ENCODE results near the gene CMTM4. TPM values are rescaled to one million over a fixed set of nuclear protein-coding genes. Genes with fewer than 3 reads are reported as not detected.

Gene CMTM4
- total RNA-seq, 1 experiment from 2014 or later = 0.71 TPM

DNA sequence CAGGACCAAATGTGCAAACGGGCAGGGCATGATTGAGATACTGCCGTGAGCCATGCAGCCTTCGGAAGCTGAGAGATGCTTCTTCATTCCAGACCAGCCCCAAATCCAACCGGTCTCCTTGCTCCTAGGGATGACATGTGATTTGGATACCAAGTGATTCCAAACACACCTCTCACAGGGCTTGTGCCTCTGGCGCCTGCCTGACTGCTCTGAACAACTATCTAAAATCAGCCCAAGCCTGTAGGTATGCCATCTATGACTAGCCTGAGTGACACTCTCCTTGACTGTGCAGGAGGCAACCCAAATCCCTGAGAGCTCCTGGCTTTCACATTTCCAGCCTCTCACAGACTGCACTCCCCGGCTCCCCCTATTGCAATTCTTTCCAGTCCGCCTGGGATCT lies 34.6 kb upstream of the CMTM4 start:
- Histone ChIP-seq H4K20me1 (ENCODE audit: insufficient read depth, low read depth, low read length) (no peaks in the 10 kb centered on the region; the same call in 1 of the 2 replicates), H3K4me2 (ENCODE audit: low read depth, low read length, poor library complexity, severe bottlenecking) (no peak overlapping the region), H3K9ac (ENCODE audit: low read length) (no peak overlapping the region), H3K79me2 (ENCODE audit: low read length) (no peaks in the 10 kb centered on the region), H3K27me3 (ENCODE audit: low read length) (no peaks in the 10 kb centered on the region), H3K4me3 (ENCODE audit: low read length) (no peak overlapping the region), H3K36me3 (ENCODE audit: insufficient read depth, low read length) (peaks cover 34% of the 10 kb centered on the region; the same call in 1 of the 2 replicates), H3K27ac (ENCODE audit: low read length) (no peak overlapping the region), H3K4me1 (ENCODE audit: low read length) (no peaks in the 10 kb centered on the region), H3K9me2 (replicated peaks; ENCODE audit: insufficient read depth, low read length) (no peaks in the 10 kb centered on the region), H3K9me3 (ENCODE audit: low read length) (no peaks in the 10 kb centered on the region), H2AFZ (ENCODE audit: low read length) (no peak overlapping the region)
- no peak for DNase-seq

DNA sequence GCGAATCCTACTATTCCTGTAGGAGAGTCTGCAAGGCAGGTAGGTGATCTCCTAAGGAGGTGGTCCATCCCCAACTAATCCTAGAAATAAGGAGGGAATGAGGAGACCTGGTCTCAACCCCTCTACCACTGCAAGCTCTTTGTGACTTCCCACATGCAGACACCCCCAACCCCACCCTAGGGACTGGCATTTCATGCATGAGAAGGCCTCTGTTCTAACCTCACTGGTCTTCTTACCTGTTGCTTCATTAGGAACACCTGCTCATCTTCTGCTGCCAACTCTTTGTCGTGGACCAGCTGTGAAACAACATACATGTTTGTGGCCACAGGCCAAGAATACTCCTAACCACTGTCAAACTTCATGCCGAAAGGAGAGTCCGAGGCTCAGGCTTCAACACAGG lies 32.3 kb upstream of the CMTM4 start:
- no peak for DNase-seq
- Histone ChIP-seq H3K27me3 (ENCODE audit: low read length) (no peaks in the 10 kb centered on the region), H3K27ac (ENCODE audit: low read length) (no peak overlapping the region), H3K9ac (ENCODE audit: low read length) (no peak overlapping the region), H4K20me1 (ENCODE audit: insufficient read depth, low read depth, low read length) (no peaks in the 10 kb centered on the region; the same call in 1 of the 2 replicates), H3K9me3 (ENCODE audit: low read length) (no peaks in the 10 kb centered on the region), H3K9me2 (replicated peaks; ENCODE audit: insufficient read depth, low read length) (no peaks in the 10 kb centered on the region), H3K4me3 (ENCODE audit: low read length) (no peak overlapping the region), H3K79me2 (ENCODE audit: low read length) (no peaks in the 10 kb centered on the region), H3K36me3 (ENCODE audit: insufficient read depth, low read length) (peaks cover 38% of the 10 kb centered on the region; the same call in 1 of the 2 replicates), H3K4me2 (ENCODE audit: low read depth, low read length, poor library complexity, severe bottlenecking) (no peak overlapping the region), H3K4me1 (ENCODE audit: low read length) (no peaks in the 10 kb centered on the region), H2AFZ (ENCODE audit: low read length) (no peak overlapping the region)

DNA sequence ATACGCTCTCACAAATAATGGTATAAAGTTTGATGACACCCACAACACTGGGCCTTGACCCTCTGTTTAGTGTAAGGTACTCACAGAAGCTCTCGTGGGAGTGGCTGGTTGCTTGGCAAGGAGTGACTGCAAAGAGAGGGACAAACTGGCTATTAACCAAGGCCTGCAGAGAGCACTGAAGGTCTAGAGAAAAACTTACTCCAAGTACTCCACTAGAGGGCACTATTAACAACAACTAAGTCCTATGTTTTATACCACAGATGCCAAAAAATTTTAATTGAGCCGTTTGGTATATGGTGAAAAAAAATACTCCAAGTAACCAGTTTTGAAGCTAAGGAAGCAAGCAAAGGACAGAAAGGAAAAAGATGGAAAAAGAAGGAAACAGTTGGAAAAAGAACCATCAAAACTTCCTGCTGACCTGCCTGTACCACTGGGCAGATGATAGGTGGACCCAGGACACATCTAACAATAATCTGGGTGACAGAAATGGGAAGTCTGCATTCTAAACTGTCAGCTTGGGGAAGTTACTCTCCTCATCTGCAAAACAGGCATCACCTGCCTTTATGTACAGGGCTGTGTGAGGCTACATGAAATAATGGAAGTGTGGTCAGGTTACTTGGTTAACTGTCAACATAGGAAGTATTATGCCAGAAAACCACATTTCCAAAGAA lies 31.7 kb upstream of the CMTM4 start:
- Histone ChIP-seq H3K9ac (ENCODE audit: low read length) (no peak overlapping the region), H3K27ac (ENCODE audit: low read length) (no peak overlapping the region), H3K4me1 (ENCODE audit: low read length) (no peaks in the 10 kb centered on the region), H3K79me2 (ENCODE audit: low read length) (no peaks in the 10 kb centered on the region), H3K9me3 (ENCODE audit: low read length) (no peaks in the 10 kb centered on the region), H3K4me2 (ENCODE audit: low read depth, low read length, poor library complexity, severe bottlenecking) (no peak overlapping the region), H3K9me2 (replicated peaks; ENCODE audit: insufficient read depth, low read length) (no peaks in the 10 kb centered on the region), H3K4me3 (ENCODE audit: low read length) (no peak overlapping the region), H4K20me1 (ENCODE audit: insufficient read depth, low read depth, low read length) (no peaks in the 10 kb centered on the region; the same call in 1 of the 2 replicates), H3K36me3 (ENCODE audit: insufficient read depth, low read length) (peaks cover 39% of the 10 kb centered on the region; the same call in 1 of the 2 replicates), H2AFZ (ENCODE audit: low read length) (no peak overlapping the region), H3K27me3 (ENCODE audit: low read length) (no peaks in the 10 kb centered on the region)
- peak; percentile 87 for DNase-seq

DNA sequence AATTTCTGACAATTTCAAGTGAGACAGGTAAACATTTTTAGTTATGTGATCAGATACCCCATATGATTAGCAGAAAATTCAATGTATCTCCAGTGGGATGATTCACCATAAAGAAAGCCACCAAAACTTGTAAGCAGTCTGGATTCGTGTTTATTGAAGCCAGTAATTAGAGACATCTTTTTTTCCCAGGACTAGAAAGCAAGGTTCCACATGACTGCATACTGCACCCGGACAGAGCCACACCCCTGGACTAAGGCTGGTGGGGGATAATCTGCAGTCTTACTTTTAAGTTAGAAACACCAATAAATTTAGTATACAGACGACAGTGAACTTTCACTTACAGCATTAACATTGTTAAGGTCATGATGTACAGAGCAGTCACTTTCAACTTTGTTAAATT lies 24.2 kb upstream of the CMTM4 start:
- Histone ChIP-seq H2AFZ (ENCODE audit: low read length) (no peak overlapping the region), H3K9me2 (replicated peaks; ENCODE audit: insufficient read depth, low read length) (no peaks in the 10 kb centered on the region), H3K79me2 (ENCODE audit: low read length) (no peaks in the 10 kb centered on the region), H3K9me3 (ENCODE audit: low read length) (no peaks in the 10 kb centered on the region), H3K27ac (ENCODE audit: low read length) (no peak overlapping the region), H3K4me1 (ENCODE audit: low read length) (no peaks in the 10 kb centered on the region), H3K4me3 (ENCODE audit: low read length) (no peak overlapping the region), H4K20me1 (ENCODE audit: insufficient read depth, low read depth, low read length) (no peaks in the 10 kb centered on the region), H3K36me3 (ENCODE audit: insufficient read depth, low read length) (peaks cover 13% of the 10 kb centered on the region; the same call in 1 of the 2 replicates), H3K9ac (ENCODE audit: low read length) (no peak overlapping the region), H3K4me2 (ENCODE audit: low read depth, low read length, poor library complexity, severe bottlenecking) (no peak overlapping the region), H3K27me3 (ENCODE audit: low read length) (no peaks in the 10 kb centered on the region)
- no peak for DNase-seq

- Histone ChIP-seq H3K27ac (ENCODE audit: low read length) (no peak overlapping the region), H4K20me1 (ENCODE audit: insufficient read depth, low read depth, low read length) (no peaks in the 10 kb centered on the region), H3K36me3 (ENCODE audit: insufficient read depth, low read length) (peaks cover 5% of the 10 kb centered on the region; the same call in 1 of the 2 replicates), H3K4me3 (ENCODE audit: low read length) (no peak overlapping the region), H3K9ac (ENCODE audit: low read length) (no peak overlapping the region), H3K4me1 (ENCODE audit: low read length) (no peaks in the 10 kb centered on the region), H2AFZ (ENCODE audit: low read length) (no peak overlapping the region), H3K27me3 (ENCODE audit: low read length) (no peaks in the 10 kb centered on the region), H3K79me2 (ENCODE audit: low read length) (no peaks in the 10 kb centered on the region), H3K9me3 (ENCODE audit: low read length) (no peaks in the 10 kb centered on the region), H3K9me2 (replicated peaks; ENCODE audit: insufficient read depth, low read length) (no peaks in the 10 kb centered on the region), H3K4me2 (ENCODE audit: low read depth, low read length, poor library complexity, severe bottlenecking) (no peak overlapping the region)
- no peak for DNase-seq
Observed at GRCh38 chr16:66719246-66719645, 22.7 kb upstream of the CMTM4 start.

DNA sequence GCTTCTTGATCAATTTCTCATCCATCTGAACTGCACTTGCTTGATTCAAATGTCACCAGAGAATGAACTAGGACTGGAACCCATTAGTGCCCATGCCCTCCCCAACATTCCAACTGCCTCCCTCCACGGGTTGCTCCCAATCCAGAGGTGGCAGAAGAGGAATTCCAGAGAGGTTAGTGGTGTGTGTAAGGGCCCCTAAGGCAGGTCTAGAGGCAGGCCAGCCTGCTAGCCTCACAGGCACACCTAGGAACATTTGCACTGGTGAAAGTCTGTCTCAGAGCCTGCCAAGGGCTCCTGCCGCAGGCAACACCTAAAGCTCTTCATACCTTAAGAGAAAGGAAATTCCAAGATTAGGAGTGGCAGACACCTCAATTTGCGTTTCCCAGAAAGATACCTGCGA lies 21.2 kb upstream of the CMTM4 start:
- no peak overlapping the region for H2AFZ ChIP-seq (ENCODE audit: low read length)
- no peaks in the 10 kb centered on the region for H3K9me2 ChIP-seq (replicated peaks; ENCODE audit: insufficient read depth, low read length)
- H3K27me3 ChIP-seq (ENCODE audit: low read length) = no peaks in the 10 kb centered on the region
- no peaks in the 10 kb centered on the region; the same call in 1 of the 2 replicates for H3K36me3 ChIP-seq (ENCODE audit: insufficient read depth, low read length)
- no peak for DNase-seq
- no peaks in the 10 kb centered on the region for H3K9me3 ChIP-seq (ENCODE audit: low read length)
- H4K20me1 ChIP-seq (ENCODE audit: insufficient read depth, low read depth, low read length) = no peaks in the 10 kb centered on the region
- H3K4me1 ChIP-seq (ENCODE audit: low read length) = no peaks in the 10 kb centered on the region
- H3K79me2 ChIP-seq (ENCODE audit: low read length) = no peaks in the 10 kb centered on the region
- no peak overlapping the region for H3K4me2 ChIP-seq (ENCODE audit: low read depth, low read length, poor library complexity, severe bottlenecking)
- no peak overlapping the region for H3K4me3 ChIP-seq (ENCODE audit: low read length)
- H3K27ac ChIP-seq (ENCODE audit: low read length) = no peak overlapping the region
- no peak overlapping the region for H3K9ac ChIP-seq (ENCODE audit: low read length)

DNA sequence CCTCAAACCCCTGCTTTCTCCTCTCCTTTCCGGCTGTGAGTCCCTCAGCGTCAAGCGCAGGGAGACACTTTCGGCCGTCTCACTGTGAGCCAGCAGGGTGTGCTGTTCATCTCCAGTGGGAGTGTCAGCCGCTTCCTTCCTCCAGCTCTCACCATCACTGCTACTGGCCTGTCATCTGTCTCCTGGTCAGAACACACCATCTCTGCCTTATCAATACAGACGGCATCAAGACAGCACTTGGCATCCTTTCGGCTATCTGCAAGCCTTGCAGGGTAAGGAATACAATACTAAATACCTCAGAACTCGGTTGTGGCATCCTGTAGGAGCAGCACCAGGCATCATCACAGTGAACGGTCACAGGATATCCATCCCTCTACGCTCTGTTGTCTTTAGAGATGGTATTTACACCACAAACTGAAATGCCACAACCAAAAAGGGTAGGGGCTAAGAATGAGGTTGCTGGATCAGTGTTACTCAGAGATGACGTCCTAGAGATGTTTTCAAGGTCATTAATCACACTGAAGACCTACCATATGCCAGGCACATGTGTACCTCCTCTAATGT lies 20.7 kb upstream of the CMTM4 start:
- peak; percentile 72 for DNase-seq
- Histone ChIP-seq H3K27me3 (ENCODE audit: low read length) (no peaks in the 10 kb centered on the region), H4K20me1 (ENCODE audit: insufficient read depth, low read depth, low read length) (no peaks in the 10 kb centered on the region), H3K9me3 (ENCODE audit: low read length) (no peaks in the 10 kb centered on the region), H3K9ac (ENCODE audit: low read length) (no peak overlapping the region), H3K27ac (ENCODE audit: low read length) (no peak overlapping the region), H2AFZ (ENCODE audit: low read length) (no peak overlapping the region), H3K36me3 (ENCODE audit: insufficient read depth, low read length) (no peaks in the 10 kb centered on the region; the same call in 1 of the 2 replicates), H3K4me2 (ENCODE audit: low read depth, low read length, poor library complexity, severe bottlenecking) (no peak overlapping the region), H3K4me3 (ENCODE audit: low read length) (no peak overlapping the region), H3K9me2 (replicated peaks; ENCODE audit: insufficient read depth, low read length) (no peaks in the 10 kb centered on the region), H3K4me1 (ENCODE audit: low read length) (no peaks in the 10 kb centered on the region), H3K79me2 (ENCODE audit: low read length) (no peaks in the 10 kb centered on the region)

DNA sequence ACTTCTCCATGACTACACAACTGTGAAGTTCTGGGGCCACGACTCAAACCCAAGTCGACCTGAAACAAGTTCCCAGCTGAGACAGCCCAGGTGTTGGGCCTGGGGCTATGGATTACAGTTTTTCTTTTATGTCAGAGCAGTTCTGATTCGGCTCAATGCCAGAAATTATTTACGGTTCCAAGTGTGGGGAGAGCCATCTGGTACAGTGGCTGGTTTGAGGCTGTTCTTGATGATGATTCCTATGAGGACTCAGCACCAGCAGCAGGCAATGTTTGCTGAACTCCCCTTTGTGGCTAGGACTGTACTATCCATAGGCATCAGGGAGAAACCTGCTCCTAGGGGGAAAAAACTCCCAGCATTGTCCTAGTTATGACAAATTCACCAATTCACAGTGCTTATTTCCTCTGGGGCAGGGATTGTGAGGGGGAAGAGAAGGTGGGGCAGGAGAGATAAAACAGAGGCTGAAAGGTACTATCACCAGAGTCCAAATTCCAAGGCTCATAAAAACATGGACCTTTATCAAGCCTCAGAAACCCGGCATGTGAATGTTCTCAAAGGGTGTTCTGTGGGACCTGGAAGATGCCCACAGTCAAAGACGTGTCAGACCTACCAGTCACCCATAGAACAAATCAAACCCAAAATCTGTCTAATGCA lies 18.2 kb upstream of the CMTM4 start:
- DNase-seq = no peak
- Histone ChIP-seq H3K4me1 (ENCODE audit: low read length) (no peaks in the 10 kb centered on the region), H2AFZ (ENCODE audit: low read length) (no peak overlapping the region), H3K4me3 (ENCODE audit: low read length) (no peak overlapping the region), H4K20me1 (ENCODE audit: insufficient read depth, low read depth, low read length) (no peaks in the 10 kb centered on the region), H3K27ac (ENCODE audit: low read length) (no peak overlapping the region), H3K9me3 (ENCODE audit: low read length) (no peaks in the 10 kb centered on the region), H3K4me2 (ENCODE audit: low read depth, low read length, poor library complexity, severe bottlenecking) (no peak overlapping the region), H3K36me3 (ENCODE audit: insufficient read depth, low read length) (no peaks in the 10 kb centered on the region), H3K9ac (ENCODE audit: low read length) (no peak overlapping the region), H3K9me2 (replicated peaks; ENCODE audit: insufficient read depth, low read length) (no peaks in the 10 kb centered on the region), H3K27me3 (ENCODE audit: low read length) (no peaks in the 10 kb centered on the region), H3K79me2 (ENCODE audit: low read length) (no peaks in the 10 kb centered on the region)
